Vagina (tissue), 2 donors: ENCODE results near the gene ELMOD3.

Experiments
- POLR2A ChIP-seq, 2 donors: fragments of 450-650 bp; IDR thresholded peaks; one replicate each; pipeline ENCODE4 v1.6.1; 2017; ENCODE audit warnings: antibody characterized with exemption in 2 of 2, mild to moderate bottlenecking in 2 of 2, moderate library complexity in 2 of 2
- POLR2AphosphoS5 ChIP-seq, 2 donors: sonication (generic); formaldehyde crosslinking; IDR thresholded peaks; one replicate each; pipeline ENCODE4 v1.9.0; 2017; ENCODE audit warnings: antibody characterized with exemption in 2 of 2, mild to moderate bottlenecking in 2 of 2, low read depth in 1 of 2; ENCODE audit not compliant: insufficient read depth in 1 of 2
- TF ChIP-seq, protein P1 (sequence below), 3 experiments: fragments of 450-650 bp in 2 of 3; fragments of 200-600 bp in 1 of 3; sonication (generic) in 1 of 3; IDR thresholded peaks; one replicate each; pipeline ENCODE4 v1.5.1; 2017 to 2019; ENCODE audit warnings: antibody characterized with exemption in 3 of 3, mild to moderate bottlenecking in 2 of 3, moderate library complexity in 2 of 3

- TF ChIP-seq, protein P1, sequence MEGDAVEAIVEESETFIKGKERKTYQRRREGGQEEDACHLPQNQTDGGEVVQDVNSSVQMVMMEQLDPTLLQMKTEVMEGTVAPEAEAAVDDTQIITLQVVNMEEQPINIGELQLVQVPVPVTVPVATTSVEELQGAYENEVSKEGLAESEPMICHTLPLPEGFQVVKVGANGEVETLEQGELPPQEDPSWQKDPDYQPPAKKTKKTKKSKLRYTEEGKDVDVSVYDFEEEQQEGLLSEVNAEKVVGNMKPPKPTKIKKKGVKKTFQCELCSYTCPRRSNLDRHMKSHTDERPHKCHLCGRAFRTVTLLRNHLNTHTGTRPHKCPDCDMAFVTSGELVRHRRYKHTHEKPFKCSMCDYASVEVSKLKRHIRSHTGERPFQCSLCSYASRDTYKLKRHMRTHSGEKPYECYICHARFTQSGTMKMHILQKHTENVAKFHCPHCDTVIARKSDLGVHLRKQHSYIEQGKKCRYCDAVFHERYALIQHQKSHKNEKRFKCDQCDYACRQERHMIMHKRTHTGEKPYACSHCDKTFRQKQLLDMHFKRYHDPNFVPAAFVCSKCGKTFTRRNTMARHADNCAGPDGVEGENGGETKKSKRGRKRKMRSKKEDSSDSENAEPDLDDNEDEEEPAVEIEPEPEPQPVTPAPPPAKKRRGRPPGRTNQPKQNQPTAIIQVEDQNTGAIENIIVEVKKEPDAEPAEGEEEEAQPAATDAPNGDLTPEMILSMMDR (IDR thresholded peaks at IDR 0.05): no peak
- TF ChIP-seq POLR2A (IDR thresholded peaks at IDR 0.05): no peak
- TF ChIP-seq POLR2AphosphoS5 (IDR thresholded peaks at IDR 0.05; ENCODE audit: insufficient read depth in 1 of 2, low read depth in 1 of 2): no peak
Measured at GRCh38 chr2:85421260-85422071, 66.9 kb downstream of the ELMOD3 start.
